Activated CD4-positive, CD25-positive, alpha-beta regulatory T cell treated with anti-CD3 and anti-CD28 coated beads, Interleukin-2, amount 50 U/mL, for 24 hours (primary cell): ENCODE measurements around the gene PBLD.
"Not testable (repeated sequence)": the region's sequence is repeated elsewhere in the genome, so short reads cannot be mapped to it uniquely, and the experiment has no call there.

ENCODE experiments used
- ATAC-seq, 2 donors: fragments of 150-1000 bp; cut with Tn5 transposase; one replicate each; pipeline ENCODE4 v1.10.0; 2021; ENCODE audit warnings: mild to moderate bottlenecking in 1 of 2, moderate library complexity in 1 of 2

PBLD gene

GRCh38 chr10:68277814-68278213 lies 54.9 kb downstream of the PBLD start:
- not testable (repeated sequence) for ATAC-seq

- ATAC-seq, result no peak
Measured at GRCh38 chr10:68276224-68276623, 56.5 kb downstream of the PBLD start.

GRCh38 chr10:68275600-68276126 lies 57.1 kb downstream of the PBLD start:
- no peak for ATAC-seq

GRCh38 chr10:68272833-68273232 lies 59.9 kb downstream of the PBLD start:
- no peak for ATAC-seq

GRCh38 chr10:68271196-68271882 lies 61.4 kb downstream of the PBLD start:
- no peak for ATAC-seq

GRCh38 chr10:68269562-68270290 lies 63.0 kb downstream of the PBLD start:
- no peak for ATAC-seq

- no peak for ATAC-seq
Measured at GRCh38 chr10:68261132-68261856, 71.4 kb downstream of the PBLD start.

GRCh38 chr10:68253346-68253745 lies 79.4 kb downstream of the PBLD start:
- no peak for ATAC-seq

- no peak for ATAC-seq
Measured at GRCh38 chr10:68251625-68252495, 80.9 kb downstream of the PBLD start.

- no peak for ATAC-seq
Measured at GRCh38 chr10:68251151-68251550, 81.6 kb downstream of the PBLD start.

- ATAC-seq, result no peak
Measured at GRCh38 chr10:68249297-68249696, 83.4 kb downstream of the PBLD start.

GRCh38 chr10:68247931-68248330 lies 84.8 kb downstream of the PBLD start:
- no peak for ATAC-seq

- not testable (repeated sequence) for ATAC-seq
Measured at GRCh38 chr10:68246397-68246796, 86.3 kb downstream of the PBLD start.

- ATAC-seq, result no peak
Measured at GRCh38 chr10:68242051-68242450, 90.7 kb downstream of the PBLD start.

- ATAC-seq, result no peak
Measured at GRCh38 chr10:68239596-68240150, 93.1 kb downstream of the PBLD start.

- ATAC-seq, result no peak
Measured at GRCh38 chr10:68239069-68239468, 93.7 kb downstream of the PBLD start.

GRCh38 chr10:68238371-68238770 lies 94.4 kb downstream of the PBLD start:
- no peak for ATAC-seq

GRCh38 chr10:68237173-68237572 lies 95.6 kb downstream of the PBLD start:
- ATAC-seq, result no peak

GRCh38 chr10:68235581-68235980 lies 97.1 kb downstream of the PBLD start:
- no peak for ATAC-seq

- no peak for ATAC-seq
Measured at GRCh38 chr10:68235111-68235510, 97.6 kb downstream of the PBLD start.

GRCh38 chr10:68233046-68233445 lies 99.7 kb downstream of the PBLD start:
- no peak for ATAC-seq
